Stimulated activated naive CD4-positive, alpha-beta T cell (primary cell): ENCODE results near the gene HNRNPUL2.
A peak's percentile ranks its signal among the peaks of the same experiment; 100 is the strongest.
"Not testable (repeated sequence)": the region's sequence is repeated elsewhere in the genome, so short reads cannot be mapped to it uniquely, and the experiment has no call there.

ENCODE experiments used
- DNase-seq, 6 experiments: peaks; one replicate each; lab custom pipeline; 2025; lab: John Stamatoyannopoulos, UW

HNRNPUL2 gene

DNA sequence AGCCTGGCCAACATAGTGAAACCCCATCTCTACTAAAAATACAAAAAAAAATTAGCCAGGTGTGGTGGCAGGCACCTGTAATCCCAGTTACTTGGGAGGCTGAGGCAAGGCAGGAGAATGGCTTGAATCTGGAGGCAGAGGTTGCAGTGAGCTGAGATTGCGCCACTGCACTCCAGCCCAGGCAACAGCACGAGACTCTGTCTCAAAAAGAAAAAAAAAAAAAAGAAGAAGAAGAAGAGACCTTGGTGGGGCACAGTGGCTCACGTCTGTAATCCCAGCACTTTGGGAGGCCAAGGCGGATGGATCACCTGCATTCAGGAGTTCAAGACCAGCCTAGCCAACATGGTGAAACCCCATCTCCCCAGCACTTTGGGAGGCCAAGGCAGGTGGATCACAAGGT lies 23.3 kb downstream of the HNRNPUL2 start:
- not testable (repeated sequence) for DNase-seq

GRCh38 chr11:62702246-62702645 lies 25.0 kb downstream of the HNRNPUL2 start:
- DNase-seq = no peak

DNA sequence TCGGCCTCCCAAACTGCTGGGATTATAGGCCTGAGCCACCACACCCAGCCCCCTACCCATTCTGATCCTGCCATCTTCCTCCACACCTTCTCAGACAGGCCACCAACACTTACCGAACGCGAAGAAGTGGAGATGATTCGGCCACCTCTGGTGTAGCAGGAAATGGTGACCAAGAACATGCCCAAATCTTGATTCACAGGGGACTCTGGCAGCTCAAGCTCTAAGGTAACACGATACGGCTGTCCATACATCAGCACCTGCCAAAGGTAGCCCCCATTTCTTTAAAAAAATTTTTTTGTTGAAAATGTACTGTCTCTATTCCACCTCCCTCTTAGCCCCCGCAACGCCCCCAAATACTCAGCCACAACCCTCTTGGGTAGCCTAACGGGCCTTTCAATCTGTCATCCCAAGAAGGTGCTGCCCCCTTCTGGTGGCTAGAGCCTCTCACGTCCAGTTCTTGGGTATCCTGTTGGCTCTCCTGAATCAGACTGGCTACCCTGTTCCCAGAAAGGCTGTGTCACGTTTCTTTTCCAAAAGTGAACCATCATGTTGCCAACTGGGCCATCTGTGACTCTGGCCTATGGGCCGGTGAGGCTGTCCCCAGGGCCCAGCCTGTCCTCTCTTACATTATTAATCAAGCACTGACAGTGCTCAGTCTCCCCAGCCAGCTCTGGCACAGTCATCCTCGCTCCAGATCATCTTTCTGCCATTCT lies 32.6 kb downstream of the HNRNPUL2 start:
- peak; percentile 45 to 79 (median 68) for DNase-seq

DNA sequence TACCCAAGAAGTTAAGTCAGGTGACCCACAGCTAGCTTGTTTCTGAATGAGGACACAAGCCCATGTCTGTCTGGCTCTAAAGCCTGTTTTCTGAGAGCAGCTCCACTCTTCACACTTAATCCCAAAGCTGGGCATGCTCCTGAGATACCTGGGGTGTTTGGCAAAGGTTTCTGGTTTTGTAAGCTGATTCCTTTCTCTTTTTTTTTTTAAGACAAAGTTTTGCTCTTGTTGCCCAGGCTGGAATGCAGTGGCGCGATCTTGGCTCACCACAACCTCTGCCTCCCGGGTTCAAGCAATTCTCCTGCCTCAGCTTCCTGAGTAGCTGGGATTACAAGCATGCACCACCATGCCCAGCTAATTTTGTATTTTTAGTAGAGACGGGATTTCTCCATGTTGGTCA lies 33.6 kb downstream of the HNRNPUL2 start:
- DNase-seq = not testable (repeated sequence)

DNA sequence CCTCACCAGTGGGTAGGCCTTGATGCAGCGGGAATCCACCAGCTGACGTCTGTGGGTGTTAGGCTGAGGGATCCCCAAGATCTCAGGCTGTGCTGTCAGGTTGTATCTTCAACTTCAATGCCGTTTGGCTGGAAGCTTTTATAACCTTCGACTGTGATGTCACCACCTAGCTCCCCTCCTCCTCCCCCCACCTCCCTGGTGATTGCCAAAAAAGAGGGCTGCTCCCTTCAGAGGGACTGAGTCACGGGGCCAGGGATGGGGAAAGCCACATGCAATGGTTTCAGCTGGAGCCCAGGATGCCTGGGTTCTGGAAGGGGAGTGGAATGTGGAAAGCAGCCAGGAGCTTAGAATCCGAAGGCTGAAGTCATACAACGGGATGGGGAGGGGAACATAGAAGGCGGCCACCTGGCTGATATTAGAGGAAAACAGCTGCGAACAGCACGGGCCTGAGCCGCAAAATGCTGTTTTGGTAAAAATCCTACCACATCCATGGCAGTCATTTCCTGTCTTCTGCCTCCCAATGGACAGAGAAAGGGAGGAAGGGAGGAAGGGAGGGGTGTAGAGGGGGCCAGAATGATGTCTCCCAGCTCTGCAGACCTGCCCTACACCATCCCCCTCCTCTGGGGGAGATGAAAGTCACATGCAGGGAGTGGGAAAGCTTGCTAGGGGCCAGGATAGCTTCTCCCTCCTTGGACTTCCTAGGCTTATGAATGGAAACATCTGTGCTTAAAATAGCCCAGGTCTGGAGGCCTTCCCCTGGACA lies 37.7 kb downstream of the HNRNPUL2 start, which contains the start of gene LRRN4CL:
TSS of gene LRRN4CL (minus strand) at position 110 of the 763 bp plus-strand sequence. CDS start 1,022 bp downstream, outside the sequence.
- no peak for DNase-seq

DNA sequence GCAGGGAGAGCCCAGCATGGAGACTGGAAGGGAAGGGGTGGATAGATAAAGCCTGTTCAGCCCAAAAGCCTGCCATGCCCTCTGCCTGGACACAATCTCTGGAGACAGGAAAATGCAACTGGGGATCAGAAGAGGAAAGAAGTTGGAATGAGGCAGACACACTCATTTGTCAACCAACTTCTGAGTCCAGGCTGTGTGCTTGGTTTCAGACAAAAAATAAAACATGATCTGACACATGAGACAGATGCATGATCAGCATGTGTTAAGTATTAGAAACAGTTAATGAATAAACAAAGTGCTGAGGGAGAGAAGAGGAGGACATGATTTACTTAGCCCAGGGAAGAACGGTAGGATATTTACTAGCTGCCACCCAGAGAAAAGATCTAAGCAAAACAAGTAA lies 38.8 kb downstream of the HNRNPUL2 start:
- no peak for DNase-seq

- no peak for DNase-seq
These were observed 39.5 kb downstream of the HNRNPUL2 start for GRCh38 chr11:62687508-62688396.

- no peak for DNase-seq
These were observed 44.7 kb downstream of the HNRNPUL2 start for GRCh38 chr11:62682518-62682917.

DNA sequence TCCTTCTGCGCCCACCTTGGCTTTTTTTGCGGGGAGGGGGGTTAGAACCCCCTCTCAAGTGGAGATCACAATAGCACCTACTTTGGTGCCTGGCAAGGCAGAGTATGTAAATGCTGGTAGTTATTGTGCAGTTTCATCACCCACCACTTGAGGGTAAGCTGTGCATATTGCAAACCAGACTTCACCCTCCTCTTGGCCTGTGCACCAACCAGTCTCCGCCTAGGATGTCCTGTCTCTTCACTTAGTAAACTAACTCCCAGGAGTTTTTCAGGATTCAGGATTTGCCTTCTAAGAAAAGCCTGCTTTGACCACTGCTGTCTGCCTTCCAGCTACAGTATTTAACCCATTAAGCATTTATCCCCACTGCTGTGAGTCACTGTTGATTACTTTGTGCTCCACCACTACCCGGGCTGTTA lies 46.4 kb downstream of the HNRNPUL2 start:
- DNase-seq = peak in 4 of 6 experiments; percentile 22 to 50 (median 38)

- peak; percentile 72 to 83 (median 80) for DNase-seq
These were observed 48.2 kb downstream of the HNRNPUL2 start, which contains the start of gene UBXN1 for GRCh38 chr11:62678770-62679696. TSS of gene UBXN1 (minus strand) at chr11:62679073. CDS start at chr11:62678923, 150 bp downstream.

DNA sequence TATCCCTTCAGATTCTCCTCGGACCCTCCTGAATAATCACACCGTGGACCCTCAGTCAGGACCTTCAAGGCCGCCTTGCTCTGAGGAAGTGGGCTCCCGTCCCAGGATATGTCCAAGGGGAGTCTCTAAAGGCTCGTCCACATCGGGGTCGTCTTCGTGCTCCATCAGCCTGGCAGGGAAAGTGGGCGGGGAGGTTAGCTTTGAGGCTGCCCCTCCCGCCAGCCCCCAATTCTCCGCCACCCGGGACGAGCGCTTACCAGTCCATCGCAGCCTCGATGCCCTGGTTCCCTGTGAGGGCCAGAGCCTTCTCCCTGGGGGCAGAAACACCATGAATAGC lies 48.9 kb downstream of the HNRNPUL2 start:
- DNase-seq = no peak

GRCh38 chr11:62677714-62678113 lies 49.5 kb downstream of the HNRNPUL2 start:
- DNase-seq = no peak

GRCh38 chr11:62677156-62677555 lies 50.1 kb downstream of the HNRNPUL2 start:
- no peak for DNase-seq

DNA sequence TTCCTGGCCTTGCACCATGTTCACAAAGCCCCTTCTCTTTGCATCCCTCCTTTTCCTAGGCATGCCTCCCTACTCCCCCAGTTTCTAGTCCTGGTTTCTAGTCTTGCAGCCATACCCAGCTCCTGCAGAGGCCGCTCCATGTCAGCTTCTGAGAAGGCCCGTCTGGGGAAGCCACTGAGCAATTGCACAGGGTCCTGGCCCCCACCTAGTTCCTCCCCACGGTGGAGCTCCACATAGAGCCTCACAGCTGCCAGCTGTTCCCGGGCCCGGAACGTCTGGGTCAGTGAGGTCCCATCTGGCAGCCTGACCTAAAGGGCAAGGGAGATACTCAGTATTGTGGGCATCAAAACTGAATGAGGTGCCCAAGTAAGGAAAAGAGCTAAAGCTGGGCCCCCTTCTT lies 50.6 kb downstream of the HNRNPUL2 start:
- DNase-seq = no peak

DNA sequence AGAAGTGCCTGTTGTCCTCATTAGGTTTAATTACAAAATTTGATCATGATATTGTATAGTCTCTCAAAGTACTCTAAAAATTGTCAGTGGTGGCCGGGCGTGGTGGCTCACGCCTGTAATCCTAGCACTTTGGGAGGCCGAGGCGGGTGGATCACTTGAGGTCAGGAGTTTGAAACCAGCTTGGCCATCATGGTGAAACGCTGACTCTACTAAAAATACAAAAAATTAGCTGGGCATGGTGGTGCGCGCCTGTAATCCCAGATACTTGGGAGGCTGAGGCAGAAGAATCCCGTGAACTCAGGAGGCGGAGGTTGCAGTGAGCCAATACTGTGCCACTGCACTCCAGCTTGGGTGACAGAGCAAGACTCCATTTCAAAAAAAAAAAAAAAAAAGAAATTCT lies 51.8 kb downstream of the HNRNPUL2 start:
- not testable (repeated sequence) for DNase-seq

- DNase-seq = no peak
These were observed 54.1 kb downstream of the HNRNPUL2 start for GRCh38 chr11:62673196-62673525.

GRCh38 chr11:62671608-62672389 lies 55.5 kb downstream of the HNRNPUL2 start, which contains the start of the genes LBHD1 and UQCC3:
TSS of gene LBHD1 (minus strand) at chr11:62672267. CDS start at chr11:62670031, 2,236 bp downstream.
TSS of gene UQCC3 (plus strand) at chr11:62671673. CDS start at chr11:62671746, 73 bp downstream.
- peak; percentile 48 to 86 (median 64) for DNase-seq

GRCh38 chr11:62671236-62671607 lies 56.0 kb downstream of the HNRNPUL2 start:
- DNase-seq = peak in 1 of 6 experiments; percentile 51

DNA sequence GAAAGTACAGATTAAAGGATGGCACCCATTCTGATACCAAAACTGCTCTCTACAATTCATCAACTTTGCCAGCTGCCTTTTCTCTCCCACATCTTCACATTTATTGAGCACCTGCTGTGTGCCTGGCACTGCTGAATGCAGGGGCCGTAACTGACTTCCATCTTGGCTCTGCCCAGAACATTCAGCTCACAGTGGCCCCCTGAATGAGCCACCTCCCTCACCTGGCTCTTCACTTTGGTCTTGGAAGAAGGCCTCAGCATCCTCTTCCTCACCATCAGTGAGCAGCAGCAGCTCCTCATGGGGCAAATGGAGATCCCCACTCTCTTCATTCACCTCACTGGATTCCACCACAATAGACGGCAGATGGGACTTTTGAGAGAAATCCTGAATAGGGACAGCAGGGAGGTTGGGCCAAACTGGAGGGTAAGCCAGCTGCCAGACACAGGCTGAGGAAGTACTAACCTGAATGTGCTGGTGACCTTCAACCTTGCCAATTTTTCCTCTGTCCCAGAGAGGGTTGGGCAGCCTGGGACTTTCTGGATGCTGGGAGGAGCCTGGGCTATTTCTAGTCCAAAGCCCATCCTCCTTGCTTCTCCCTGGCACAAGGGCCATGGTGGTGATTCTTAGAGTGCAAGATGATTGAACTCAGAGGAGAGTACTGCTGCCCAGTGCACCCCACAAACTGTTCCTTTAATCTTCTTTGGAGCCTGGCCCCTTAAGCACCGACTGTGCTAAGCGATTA lies 57.7 kb downstream of the HNRNPUL2 start:
- DNase-seq = no peak
